A172 (cell line): ENCODE results near the gene PLCL2. TPM values are rescaled to one million over a fixed set of nuclear protein-coding genes. Genes with fewer than 3 reads are reported as not detected.
A peak's percentile ranks its signal among the peaks of the same experiment; 100 is the strongest.

Experiments
- DNase-seq: peaks from one replicate; pipeline ENCODE4 v3.0.0-alpha.2; 2015; ENCODE audit warnings: low spot score
- total RNA-seq: library from RNA; depleted of rRNA; stranded (reverse); fragments of >200 nt; shearing (Covaris generic); gene quantifications from 2 replicates; pipeline ENCODE4 v1.2.3, GENCODE V29; 2014

PLCL2 gene
- total RNA-seq, 1 experiment from 2014 or later: 4.0 TPM

DNA sequence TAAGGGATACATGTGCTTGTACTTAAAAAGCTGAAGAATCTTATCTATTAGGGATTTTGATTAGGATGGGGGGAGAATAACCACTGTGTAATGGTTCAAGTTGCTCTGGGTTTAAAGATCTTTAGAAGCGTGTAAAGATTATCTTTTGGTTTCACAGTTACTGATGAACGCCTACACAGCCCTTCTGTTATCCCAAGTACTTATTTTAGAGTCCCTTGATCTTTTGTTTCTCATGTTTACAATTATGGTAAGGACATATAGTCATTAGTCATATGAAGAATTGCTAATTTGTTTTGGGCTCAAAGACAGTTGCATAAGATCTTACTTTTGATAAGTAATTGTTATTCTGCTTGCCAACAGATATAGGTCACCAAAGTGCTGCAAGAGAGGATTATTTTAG lies 160.1 kb downstream of the PLCL2 start:
- no peak for DNase-seq

DNA sequence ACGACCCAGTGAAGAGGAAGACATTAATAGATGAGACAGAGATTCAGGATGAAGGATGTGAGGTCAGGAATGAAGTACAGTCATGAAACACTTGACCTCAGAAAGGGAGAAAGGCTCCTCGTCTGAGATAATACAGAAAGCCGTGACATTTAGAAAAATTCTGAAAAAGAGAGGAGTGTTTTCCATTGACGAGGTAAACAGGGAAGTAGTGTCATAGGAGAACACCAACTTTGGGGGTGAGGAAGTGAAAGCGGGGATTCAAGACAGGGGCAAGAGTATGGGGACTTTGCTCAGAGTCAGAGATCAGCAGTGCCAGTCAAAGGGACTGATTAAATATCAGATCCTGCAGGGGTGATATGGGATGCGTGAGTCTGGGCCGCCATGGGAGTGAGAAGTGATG lies 160.9 kb downstream of the PLCL2 start:
- no peak for DNase-seq

DNA sequence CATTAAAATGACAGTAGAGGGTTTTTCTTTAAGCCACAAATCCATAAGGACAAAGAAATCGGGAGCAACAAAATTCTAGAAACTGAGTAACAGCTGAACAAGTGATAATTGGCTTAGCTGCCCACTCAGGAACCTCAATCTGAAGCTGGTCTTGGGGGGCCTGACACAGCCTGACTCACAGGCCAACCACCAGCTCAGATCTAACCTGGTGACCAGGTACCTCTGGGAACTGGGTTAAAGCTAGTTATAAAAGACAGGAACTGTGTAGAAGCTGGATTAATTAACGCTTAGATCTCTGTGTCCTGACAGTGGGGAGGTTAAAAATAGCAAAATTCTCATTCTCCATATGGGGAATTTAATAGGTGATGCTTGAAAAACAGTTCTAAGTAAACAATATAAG lies 161.9 kb downstream of the PLCL2 start:
- DNase-seq: no peak

DNA sequence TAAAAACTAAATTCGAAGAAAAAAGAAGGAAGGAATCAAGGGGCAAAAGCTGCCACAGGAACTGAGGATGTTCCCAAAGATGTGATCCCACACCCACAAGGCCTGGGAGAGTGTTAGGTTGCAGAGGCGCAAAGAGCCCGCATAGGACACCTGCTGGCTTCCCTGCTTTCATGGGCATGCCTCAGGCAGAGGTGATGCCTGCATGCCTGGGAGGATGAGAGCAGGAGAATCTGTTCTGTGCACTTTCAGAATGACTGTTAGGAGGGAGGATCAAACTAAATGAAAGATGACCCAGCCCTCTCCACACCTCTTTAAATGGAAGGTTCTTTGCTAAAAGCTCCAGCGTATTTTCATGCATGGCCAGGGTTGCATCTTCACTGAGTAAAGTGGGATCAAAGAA lies 162.4 kb downstream of the PLCL2 start:
- DNase-seq: no peak

DNA sequence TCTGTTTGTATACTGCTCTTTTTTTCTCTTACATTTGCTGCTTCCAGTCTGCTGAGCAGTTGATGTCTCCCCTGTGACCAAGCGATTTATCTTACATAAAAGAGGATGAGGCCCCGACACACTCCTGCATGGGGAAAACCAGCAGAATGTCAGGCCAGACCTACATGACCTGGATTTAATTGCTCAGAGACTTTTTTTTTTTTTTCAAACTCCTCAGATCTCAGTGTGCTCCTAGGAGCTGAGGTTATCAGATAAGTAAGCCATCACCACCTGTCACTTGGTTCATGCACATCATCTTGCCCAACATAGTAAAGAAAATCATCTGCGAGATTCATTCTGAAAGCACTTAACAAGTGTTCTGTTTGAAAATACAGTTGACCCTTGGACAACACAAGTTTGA lies 163.1 kb downstream of the PLCL2 start:
- no peak for DNase-seq

DNA sequence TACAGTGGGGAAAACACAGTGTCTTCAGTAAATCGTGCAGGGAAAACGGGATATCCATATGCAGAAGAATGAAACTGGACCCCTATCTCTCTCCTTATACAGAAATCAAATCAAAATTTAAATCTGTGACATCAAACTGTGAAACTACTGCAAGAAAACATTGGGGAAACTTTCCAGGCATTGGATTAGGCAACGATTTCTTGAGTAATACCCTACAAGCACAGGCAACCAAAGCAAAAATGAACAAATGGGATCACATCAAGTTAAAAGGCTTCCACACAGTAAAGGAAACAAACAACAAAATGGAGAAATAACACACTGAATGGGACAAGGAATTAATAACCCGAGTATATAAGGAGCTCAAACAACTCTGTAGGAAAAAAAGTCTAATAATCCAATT lies 165.3 kb downstream of the PLCL2 start:
- DNase-seq: no peak

DNA sequence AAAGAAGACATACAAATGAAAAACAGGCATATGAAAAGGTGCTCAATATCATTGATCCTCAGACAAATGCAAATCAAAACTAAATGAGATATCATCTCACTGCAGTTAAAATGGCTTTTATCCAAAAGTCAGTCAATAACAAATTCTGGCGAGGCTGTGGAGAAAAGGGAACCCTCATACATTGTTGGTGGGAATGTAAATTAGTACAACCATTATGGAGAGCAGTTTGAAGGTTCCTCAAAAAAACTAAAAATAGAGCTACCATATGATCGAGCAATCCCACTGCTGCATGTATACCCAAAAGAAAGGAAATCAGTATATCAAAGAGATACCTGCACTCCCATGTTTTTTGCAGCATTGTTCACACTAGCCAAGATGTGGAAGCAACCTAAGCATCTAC lies 165.8 kb downstream of the PLCL2 start:
- no peak for DNase-seq

DNA sequence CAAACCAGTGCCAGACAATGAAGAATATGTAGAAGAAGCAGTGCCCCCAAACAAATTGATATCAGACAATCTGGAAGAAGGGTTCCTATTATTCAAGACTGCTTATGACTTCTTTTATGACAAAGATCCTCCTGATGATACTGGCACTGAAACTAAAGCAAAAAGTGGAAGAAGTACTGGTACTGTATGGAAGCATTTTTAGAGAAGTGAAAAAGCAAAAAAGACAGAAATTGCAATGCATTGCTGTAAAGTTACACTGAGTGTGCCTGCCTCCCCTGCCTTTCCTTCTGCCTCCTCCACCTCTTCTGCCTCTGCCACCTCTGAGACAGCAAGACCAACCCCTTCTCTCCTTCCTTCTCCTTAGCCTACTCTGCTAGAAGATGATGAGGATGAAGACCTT lies 167.6 kb downstream of the PLCL2 start:
- no peak for DNase-seq

DNA sequence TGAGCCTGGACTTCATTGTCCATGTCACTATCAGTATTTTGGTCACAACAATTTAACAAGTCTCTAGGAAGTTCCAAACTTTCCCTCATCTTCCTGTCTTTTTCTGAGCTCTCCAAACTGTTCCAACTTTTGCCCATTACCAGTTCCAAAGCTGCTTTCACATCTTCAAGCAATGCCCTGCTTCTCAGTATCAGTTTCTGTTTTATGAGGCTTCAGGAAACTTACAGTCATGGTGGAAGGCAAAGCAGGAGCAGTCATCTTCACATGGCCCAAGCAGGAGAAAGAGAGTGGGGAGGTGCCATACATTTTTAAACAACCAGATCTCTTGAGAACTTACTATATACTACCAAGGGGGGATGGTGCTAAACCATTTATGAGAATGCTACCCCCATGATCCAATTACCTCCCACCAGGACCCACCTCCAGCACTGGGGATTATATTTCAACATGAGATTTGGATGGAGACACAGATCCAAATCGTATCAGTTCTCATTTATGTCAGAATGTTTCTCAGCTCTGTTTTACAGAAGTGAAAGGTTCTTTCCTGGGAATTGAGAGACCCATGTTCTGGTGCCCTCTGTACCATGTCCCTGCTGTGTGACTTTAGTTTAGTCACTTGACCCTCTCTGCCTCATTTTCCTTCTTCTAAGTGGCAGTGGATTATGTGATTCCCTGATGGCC lies 169.7 kb downstream of the PLCL2 start:
- DNase-seq: no peak

DNA sequence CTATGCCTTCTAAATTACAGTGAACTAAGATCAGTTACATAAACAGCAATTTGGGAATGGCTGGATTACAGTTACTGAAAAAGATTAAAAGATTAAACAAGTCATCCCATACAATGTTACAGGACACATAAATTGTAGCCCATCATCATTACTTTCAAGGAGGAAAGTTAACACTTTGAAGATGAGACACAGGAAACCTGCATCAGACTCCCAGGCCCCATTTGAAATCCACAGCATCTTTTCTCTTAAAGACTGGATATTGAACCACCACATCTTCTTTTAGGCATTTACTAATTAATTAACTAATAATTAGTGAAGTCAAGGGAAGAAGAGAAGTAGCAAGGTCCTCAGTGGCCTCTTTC lies 170.2 kb downstream of the PLCL2 start:
- no peak for DNase-seq

DNA sequence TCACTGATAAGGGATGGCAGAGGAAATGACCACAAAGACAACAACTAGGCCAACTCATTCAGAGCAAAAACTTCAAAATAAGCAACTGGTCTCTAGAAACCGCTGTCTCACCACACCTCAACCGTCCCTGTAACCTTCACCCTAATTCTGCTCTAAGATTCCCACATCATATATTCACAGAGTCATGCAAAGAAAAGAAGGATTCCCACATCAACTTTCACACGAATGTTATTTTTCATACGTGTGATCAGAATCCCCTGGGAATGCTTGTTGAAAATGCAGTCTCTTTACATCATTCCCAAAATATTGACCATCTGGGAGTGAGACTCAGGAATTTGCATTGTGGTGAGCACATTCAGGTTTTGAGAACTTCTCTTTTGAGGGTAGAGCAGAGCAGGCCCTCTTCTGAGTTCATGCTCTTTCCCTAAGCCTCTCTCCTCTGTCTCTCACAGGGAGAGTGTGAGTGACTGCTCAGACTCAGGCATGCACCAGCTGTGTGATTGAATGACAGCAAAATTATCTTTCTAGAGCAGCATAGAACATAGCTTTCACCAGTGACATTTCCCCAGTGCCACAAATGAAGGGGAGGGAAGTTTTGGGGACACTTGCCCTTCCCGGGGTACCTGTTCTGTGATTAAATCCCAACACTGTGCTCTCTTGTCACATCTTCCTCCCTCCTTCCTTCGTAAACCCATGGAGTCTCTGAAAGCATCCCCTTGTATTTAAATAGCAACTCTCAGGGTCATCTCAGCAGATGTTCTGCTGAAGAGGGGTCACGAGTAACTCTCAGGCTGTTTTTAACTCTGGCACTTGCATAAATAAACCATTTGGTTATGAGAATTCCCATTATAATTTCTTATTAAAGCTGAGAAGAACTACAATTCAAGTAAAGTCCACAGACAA lies 170.9 kb downstream of the PLCL2 start:
- DNase-seq: no peak

DNA sequence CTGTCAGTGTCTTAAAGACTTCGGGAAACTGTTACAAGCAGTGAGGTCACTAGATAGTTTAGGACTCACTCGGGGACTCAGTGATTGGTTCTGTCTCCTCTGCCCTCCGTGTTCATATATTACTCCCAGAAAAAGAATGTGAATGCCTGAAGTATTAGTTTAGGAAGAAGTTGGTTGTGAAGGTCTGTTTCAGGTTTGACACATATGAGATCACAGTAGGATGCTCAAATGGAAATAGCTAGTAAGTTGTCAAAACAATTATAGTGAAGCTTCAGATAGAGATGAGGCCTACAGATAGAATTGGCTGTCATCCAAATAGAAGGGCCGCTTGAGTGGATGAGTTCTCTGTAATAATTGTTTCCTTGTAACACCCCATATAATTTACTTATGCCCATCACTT lies 172.6 kb downstream of the PLCL2 start:
- DNase-seq: no peak

DNA sequence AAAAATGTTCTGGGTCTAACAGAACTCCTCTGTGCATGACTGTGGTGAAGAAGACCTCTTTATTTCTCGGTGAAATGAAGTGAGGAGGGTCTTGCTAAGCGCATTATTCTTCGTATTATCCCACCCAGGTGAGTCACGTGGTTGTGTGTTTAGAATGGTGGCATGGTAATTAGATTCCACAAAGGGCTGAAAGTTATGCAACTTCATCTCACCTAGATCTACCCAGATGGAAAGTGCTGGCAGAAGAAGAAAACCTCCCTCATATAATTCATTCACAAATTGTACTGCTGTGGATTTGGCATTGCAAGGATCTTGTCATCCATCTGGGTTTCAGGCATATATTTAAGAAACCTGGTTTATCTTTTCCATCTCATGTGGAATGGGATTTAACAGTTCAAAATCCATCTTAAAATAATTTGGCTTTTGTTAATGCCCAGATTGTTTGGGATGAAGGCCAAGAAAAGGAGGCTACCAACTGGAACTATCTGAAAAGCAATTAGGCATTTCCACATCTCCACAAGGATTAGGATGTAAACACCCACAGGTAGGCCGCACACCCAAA lies 175.3 kb downstream of the PLCL2 start:
- no peak for DNase-seq

DNA sequence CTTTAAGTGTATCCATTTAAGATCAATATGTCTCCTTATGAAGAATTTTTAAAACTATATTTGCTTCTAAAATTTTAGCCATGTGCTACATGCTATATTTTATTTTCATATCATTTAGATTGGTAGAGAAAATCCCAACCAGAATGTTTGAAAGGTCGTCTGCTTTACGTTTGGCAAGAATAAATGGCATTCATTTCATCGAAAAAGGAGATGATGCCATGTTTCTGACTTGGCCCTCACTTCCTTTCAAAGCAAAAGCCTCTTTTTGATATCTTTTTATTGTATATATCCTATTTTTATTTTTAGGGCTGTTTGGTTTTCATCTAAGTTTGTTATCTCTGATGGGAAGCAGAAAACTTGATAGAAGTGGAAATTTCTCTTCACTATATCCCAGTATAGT lies 176.2 kb downstream of the PLCL2 start:
- no peak for DNase-seq

DNA sequence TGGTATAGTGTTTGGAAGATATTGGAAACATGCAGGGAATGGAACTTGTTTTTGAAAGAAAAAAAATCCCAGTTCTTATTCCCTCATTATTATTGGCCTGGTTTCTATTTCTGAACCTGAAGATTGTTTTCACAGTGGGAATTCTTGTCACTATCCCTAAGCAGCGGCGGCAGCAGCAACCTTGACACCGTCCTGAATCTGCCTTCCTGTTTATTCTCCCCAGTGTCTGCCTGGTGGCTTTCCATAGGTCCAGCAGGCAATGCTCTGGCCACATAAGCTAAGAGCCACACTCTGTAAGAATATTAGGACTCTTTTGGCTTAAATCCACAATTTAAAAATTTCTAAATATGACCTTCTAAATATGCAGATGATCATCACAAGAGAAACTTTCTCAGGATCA lies 178.0 kb downstream of the PLCL2 start:
- DNase-seq: no peak

DNA sequence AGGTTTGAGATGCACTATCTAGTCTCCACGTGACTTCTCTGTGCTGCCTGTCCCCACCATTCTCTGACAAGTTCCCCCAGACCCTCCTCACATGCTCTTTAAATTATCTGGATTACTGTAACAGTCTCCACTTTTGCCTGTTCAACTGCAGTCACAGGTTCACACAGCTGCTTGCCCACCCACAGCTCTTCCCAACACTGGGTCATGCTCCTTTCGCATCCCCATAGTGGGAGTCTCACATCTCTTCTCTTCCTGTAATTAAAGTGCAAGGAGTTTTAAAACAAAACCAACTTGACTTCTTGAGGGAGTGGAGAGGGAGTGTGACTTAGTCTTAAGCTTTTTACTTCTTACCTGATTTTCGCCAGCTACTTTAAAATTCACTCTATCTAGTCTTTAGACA lies 178.8 kb downstream of the PLCL2 start:
- no peak for DNase-seq

DNA sequence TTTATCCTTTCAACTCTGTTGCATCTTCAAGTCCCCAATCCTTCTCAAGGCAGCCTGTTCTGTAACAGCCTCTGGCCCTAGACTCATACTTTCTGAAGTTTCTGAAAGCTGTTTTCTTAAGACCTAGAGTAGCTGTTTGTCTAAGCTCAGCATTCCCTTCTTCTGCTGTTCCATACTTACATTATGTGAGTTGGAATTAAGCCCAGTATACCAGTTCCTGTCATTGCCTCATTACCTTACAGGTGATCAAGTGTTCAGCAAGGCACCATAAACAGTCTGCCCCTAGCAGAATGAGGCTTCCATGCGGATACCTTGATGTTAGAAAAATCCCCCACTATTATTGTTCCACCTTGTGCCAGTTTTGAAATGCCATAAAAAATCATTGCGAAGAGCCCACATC lies 180.6 kb downstream of the PLCL2 start:
- no peak for DNase-seq

DNA sequence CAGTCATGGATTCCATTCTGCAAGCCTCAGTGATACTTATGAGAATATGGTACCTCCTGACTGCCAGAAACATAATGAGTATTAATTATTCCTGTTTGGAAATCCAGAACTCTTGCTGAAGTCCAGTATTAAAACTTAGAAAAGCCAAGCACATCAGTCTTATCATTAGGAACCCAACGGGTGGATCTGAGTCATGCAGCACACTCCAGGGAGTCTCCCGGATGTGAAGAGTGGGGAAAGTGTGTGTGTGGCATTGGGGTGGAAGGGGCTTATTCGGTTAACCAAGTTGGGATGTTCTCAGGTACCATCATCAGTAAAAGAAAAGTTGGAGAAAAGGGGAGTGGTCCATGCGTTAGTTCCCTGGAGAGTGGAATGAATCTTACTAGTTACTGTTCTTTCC lies 181.1 kb downstream of the PLCL2 start:
- peak; percentile 49 for DNase-seq

DNA sequence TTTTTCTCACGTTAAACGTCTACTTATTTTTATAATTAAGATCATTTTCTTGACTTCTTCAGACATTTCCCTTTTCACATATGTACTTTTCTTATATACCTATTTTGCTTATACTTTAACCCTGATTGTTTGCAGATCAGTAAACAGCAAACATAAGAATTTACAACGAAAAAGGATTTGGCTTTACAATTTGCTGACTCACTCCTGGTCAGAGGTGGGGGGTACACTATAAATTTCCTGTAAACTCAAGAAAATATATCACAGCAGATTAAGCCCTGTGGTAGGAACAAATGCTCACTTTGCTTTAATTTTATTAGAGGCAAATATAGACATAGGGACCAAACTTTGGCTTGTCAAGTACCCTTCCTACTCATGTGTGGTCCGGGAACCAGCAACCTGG lies 185.0 kb downstream of the PLCL2 start:
- no peak for DNase-seq

DNA sequence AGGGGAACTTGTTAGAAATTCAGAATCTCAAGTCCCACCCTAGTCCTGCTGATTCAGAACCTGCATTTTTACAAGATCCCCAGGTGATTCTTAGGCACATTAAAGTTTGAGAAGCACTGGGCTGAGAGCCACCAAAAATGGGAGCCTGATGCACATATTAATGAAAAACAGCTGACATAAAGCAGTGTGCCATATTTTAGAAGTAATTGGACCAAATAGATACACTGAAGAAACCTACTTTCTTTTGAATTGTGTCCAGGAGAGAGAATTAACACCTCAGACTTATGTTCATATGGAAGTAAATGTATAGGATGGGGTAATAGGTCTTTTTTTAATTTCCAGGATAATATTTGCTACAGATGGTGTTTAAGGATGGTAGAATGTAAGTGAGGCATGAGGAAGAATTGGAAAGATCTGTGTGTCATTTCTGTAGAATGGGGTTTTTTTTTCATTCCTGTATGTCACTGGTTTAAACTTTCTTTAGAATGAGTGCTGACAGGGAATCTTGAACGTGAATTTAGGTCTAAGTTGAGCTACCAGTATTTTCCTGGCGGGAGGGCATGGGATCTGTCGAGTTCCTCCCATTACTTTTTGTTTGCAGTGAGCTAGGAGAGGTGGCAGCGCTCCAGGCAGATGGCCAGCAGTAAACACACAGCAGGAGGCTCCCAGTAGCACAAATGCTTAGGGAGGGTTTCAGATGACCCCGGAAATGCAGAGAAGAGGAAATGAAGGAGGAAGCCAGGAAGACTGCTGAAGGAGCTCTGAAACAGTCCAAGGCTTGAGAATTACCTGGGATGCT lies 185.6 kb downstream of the PLCL2 start:
- peak; percentile 84 for DNase-seq

DNA sequence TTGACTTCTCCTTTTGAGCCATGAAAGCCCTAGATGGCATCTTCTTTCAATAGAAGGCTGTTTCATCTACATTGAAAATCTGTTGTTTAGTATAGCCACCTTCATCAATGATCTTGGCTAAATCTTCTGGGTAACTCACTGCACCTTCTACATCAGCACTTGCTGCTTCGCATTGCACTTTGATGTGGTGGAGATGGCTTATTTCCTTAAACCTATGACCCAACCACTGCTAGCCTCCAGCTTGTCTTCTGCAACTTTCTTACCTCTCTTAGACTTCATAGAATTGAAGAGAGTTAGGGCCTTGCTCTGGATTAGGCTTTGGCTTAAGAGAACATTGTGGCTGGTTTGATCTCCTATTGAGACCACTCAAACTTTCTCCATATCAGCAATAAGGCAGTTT lies 189.8 kb downstream of the PLCL2 start:
- DNase-seq: no peak

DNA sequence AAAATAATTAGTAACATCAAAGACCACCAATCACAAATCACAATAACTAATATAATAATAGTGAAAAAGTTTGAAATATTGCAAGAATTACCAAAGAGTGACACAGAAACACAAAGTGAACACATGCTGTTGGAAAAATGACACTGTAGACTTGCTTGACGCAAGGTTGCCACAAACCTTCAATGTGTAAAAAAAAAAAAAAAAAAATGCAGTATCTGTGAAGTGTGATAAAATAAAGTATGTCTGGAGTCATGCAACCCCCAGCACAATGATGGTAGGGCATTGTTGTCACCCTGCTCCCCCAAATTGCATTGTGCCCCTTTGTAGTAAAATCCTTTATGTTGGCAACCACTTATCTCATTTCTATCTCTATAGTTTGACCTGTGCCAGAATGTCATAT lies 190.6 kb downstream of the PLCL2 start:
- no peak for DNase-seq
